ENCODE measurements around the gene IGSF11.

GRCh38 chr3:118997190-118997589 is 37.5 kb downstream of the IGSF11 start:
- TF ChIP-seq CTCF (IDR thresholded peaks at IDR 0.05) (no peak), POLR2A (IDR thresholded peaks at IDR 0.05) (no peak), POLR2AphosphoS5 (IDR thresholded peaks at IDR 0.05; ENCODE audit: insufficient read depth in 1 of 2, low read depth in 1 of 2) (no peak)

Measured in vagina (tissue), 2 donors.